ENCODE results near the gene NXPH2. TPM values are rescaled to one million over a fixed set of nuclear protein-coding genes. Genes with fewer than 3 reads are reported as not detected.
A peak's percentile ranks its signal among the peaks of the same experiment; 100 is the strongest.

NXPH2 gene
- total RNA-seq, 1 experiment from 2014 or later, result 0.94 TPM

- H3K4me3 Mint-ChIP-seq, result no peak overlapping the region
- no peak overlapping the region for H3K27ac Mint-ChIP-seq
- H3K27me3 Mint-ChIP-seq (ENCODE audit: low read depth), result no peaks in the 10 kb centered on the region
- TF ChIP-seq HMGXB4 (CRISPR knock-in tag; IDR thresholded peaks at IDR 0.05) (no peak), GTF2I (CRISPR knock-in tag; conservative IDR thresholded peaks at IDR 0.05) (no peak), TEAD1 (CRISPR knock-in tag; IDR thresholded peaks at IDR 0.05) (no peak), SOX15 (CRISPR knock-in tag; IDR thresholded peaks at IDR 0.05) (no peak), IRF1 (CRISPR knock-in tag; IDR thresholded peaks at IDR 0.05) (no peak), FOXK1 (CRISPR knock-in tag; IDR thresholded peaks at IDR 0.05) (no peak), CBFB (CRISPR knock-in tag; IDR thresholded peaks at IDR 0.05; ENCODE audit: low read depth) (no peak)
- no peak for DNase-seq (ENCODE audit: low spot score)
- ChIA-PET POLR2A (interaction anchor here (0.6 kb wide), 1 partner anchor 10 kb away, joined by 3 read pairs; no protein-coding TSS in a partner anchor), CTCF (no interaction called here)
- H3K4me1 Mint-ChIP-seq, result peaks cover 32% of the 10 kb centered on the region
- ATAC-seq, result peak; percentile 43
- no peaks in the 10 kb centered on the region for H3K9me3 Mint-ChIP-seq
- no peaks in the 10 kb centered on the region for H3K36me3 Mint-ChIP-seq
These were observed 8.7 kb downstream of the NXPH2 start for GRCh38 chr2:138771534-138771933.

GRCh38 chr2:138767101-138767500, 13.1 kb downstream of the NXPH2 start:
- peaks cover 30% of the 10 kb centered on the region for H3K4me1 Mint-ChIP-seq
- H3K36me3 Mint-ChIP-seq, result no peaks in the 10 kb centered on the region
- H3K27ac Mint-ChIP-seq, result no peak overlapping the region
- no peak overlapping the region for H3K4me3 Mint-ChIP-seq
- ChIA-PET CTCF (no interaction called here), POLR2A (no interaction called here)
- no peak for DNase-seq (ENCODE audit: low spot score)
- TF ChIP-seq CDX4 (CRISPR knock-in tag; IDR thresholded peaks at IDR 0.05; ENCODE audit: borderline replicate concordance) (no peak), NR2C2 (CRISPR knock-in tag; IDR thresholded peaks at IDR 0.05) (no peak), ZNF281 (CRISPR knock-in tag; IDR thresholded peaks at IDR 0.05) (no peak), PRDM15 (CRISPR knock-in tag; IDR thresholded peaks at IDR 0.05) (no peak), ZNF423 (CRISPR knock-in tag; IDR thresholded peaks at IDR 0.05) (no peak), ZNF671 (CRISPR knock-in tag; IDR thresholded peaks at IDR 0.05) (no peak), ZNF263 (CRISPR knock-in tag; IDR thresholded peaks at IDR 0.05; ENCODE audit: low read depth) (no peak), NR3C1 (CRISPR knock-in tag; conservative IDR thresholded peaks at IDR 0.05; ENCODE audit: low read depth) (no peak), SOX15 (CRISPR knock-in tag; IDR thresholded peaks at IDR 0.05) (no peak), HMGA2 (CRISPR knock-in tag; IDR thresholded peaks at IDR 0.05) (no peak), ZNF416 (CRISPR knock-in tag; IDR thresholded peaks at IDR 0.05) (no peak), USF1 (CRISPR knock-in tag; IDR thresholded peaks at IDR 0.05) (no peak), CREB1 (CRISPR knock-in tag; IDR thresholded peaks at IDR 0.05) (no peak), GTF2I (CRISPR knock-in tag; conservative IDR thresholded peaks at IDR 0.05) (no peak)
- no peaks in the 10 kb centered on the region for H3K27me3 Mint-ChIP-seq (ENCODE audit: low read depth)
- no peaks in the 10 kb centered on the region for H3K9me3 Mint-ChIP-seq
- ATAC-seq, result no peak

All from WTC11 (cell line).